Suprapubic skin (tissue), 4 donors: Measurements from ENCODE around the gene MTA1. TPM values are rescaled to one million over a fixed set of nuclear protein-coding genes. Genes with fewer than 3 reads are reported as not detected.

ENCODE experiments used
- DNase-seq, 2 donors: peaks; one replicate each; pipeline ENCODE4 v3.0.0-alpha.2; 2019; ENCODE audit warnings: low spot score in 2 of 2
- H3K27ac ChIP-seq: fragments of 200-600 bp; sonication (generic); one replicate; pipeline ENCODE4 v1.5.1; 2019
- H3K27me3 ChIP-seq: fragments of 200-600 bp; sonication (generic); one replicate; pipeline ENCODE4 v1.5.1; 2019
- H3K36me3 ChIP-seq: fragments of 200-600 bp; sonication (generic); one replicate; pipeline ENCODE4 v1.5.1; 2019
- H3K4me1 ChIP-seq: fragments of 200-600 bp; sonication (generic); one replicate; pipeline ENCODE4 v1.5.1; 2019
- H3K4me3 ChIP-seq: fragments of 200-600 bp; sonication (generic); one replicate; pipeline ENCODE4 v1.5.1; 2019; ENCODE audit warnings: mild to moderate bottlenecking
- H3K9me3 ChIP-seq: fragments of 200-600 bp; sonication (generic); one replicate; pipeline ENCODE4 v1.5.1; 2019
- CTCF ChIP-seq, 2 donors: fragments of 200-600 bp in 1 of 2; fragments of 450-650 bp in 1 of 2; sonication (generic) in 1 of 2; IDR thresholded peaks; one replicate each; pipeline ENCODE4 v1.5.1; 2016 to 2019; ENCODE audit warnings: antibody characterized with exemption in 2 of 2, mild to moderate bottlenecking in 1 of 2, moderate library complexity in 1 of 2
- EP300 ChIP-seq: sonication (generic); formaldehyde crosslinking; IDR thresholded peaks from one replicate; pipeline ENCODE4 v1.6.1; 2017; ENCODE audit warnings: antibody characterized with exemption
- POLR2A ChIP-seq, 2 donors: fragments of 450-650 bp; IDR thresholded peaks; one replicate each; pipeline ENCODE4 v1.6.1; 2017; ENCODE audit warnings: antibody characterized with exemption in 2 of 2, mild to moderate bottlenecking in 2 of 2, moderate library complexity in 2 of 2
- POLR2AphosphoS5 ChIP-seq, 3 donors: sonication (generic); formaldehyde crosslinking; IDR thresholded peaks; one replicate each; pipeline ENCODE4 v1.6.1; 2017; ENCODE audit warnings: antibody characterized with exemption in 3 of 3
- WGBS: methylation state at CpG from one replicate; pipeline ENCODE4 v1.1.5; 2018; 5-methylcytosine and 5-hydroxymethylcytosine counted together
- total RNA-seq, 4 donors: library from RNA; depleted of rRNA; stranded (reverse); fragments of >200 nt; gene quantifications; one replicate each; pipeline ENCODE4 v1.1.0, GENCODE V29; 2016

The MTA1 gene
- total RNA-seq, 4 donors from 2014 or later: 38.1 to 107 (median 59.5) TPM

GRCh38 chr14:105455766-105456660 is 36.4 kb downstream of the MTA1 start:
- Histone ChIP-seq H3K27me3 (no peaks in the 10 kb centered on the region), H3K36me3 (peaks cover 78% of the 10 kb centered on the region), H3K27ac (no peak overlapping the region), H3K4me3 (no peak overlapping the region), H3K9me3 (no peaks in the 10 kb centered on the region), H3K4me1 (no peaks in the 10 kb centered on the region)
- 83% methylated on average over 2 of the region's 22 CpGs for WGBS
- TF ChIP-seq POLR2A (IDR thresholded peaks at IDR 0.05) (no peak), EP300 (no peak), POLR2AphosphoS5 (IDR thresholded peaks at IDR 0.05) (no peak), CTCF (IDR thresholded peaks at IDR 0.05) (no peak)
- DNase-seq: no peak

GRCh38 chr14:105456736-105457617 is 37.4 kb downstream of the MTA1 start:
- no peaks in the 10 kb centered on the region for H3K4me1 ChIP-seq
- no peaks in the 10 kb centered on the region for H3K27me3 ChIP-seq
- H3K27ac ChIP-seq: no peak overlapping the region
- WGBS: 88% methylated on average over 11 of the region's 22 CpGs
- TF ChIP-seq EP300 (no peak), POLR2AphosphoS5 (IDR thresholded peaks at IDR 0.05) (no peak), POLR2A (IDR thresholded peaks at IDR 0.05) (no peak), CTCF (IDR thresholded peaks at IDR 0.05) (no peak)
- DNase-seq: no peak
- H3K36me3 ChIP-seq: peaks cover 81% of the 10 kb centered on the region
- no peak overlapping the region for H3K4me3 ChIP-seq
- H3K9me3 ChIP-seq: no peaks in the 10 kb centered on the region

- no peak for DNase-seq
- TF ChIP-seq POLR2A (IDR thresholded peaks at IDR 0.05): no peak
- no peak for TF ChIP-seq POLR2AphosphoS5 (IDR thresholded peaks at IDR 0.05)
- TF ChIP-seq CTCF (IDR thresholded peaks at IDR 0.05): no peak
- TF ChIP-seq EP300: no peak
- 93% methylated on average over 14 of the region's 18 CpGs for WGBS
These were observed 38.4 kb downstream of the MTA1 start for GRCh38 chr14:105458010-105458409.

GRCh38 chr14:105458571-105458970 is 38.9 kb downstream of the MTA1 start:
- no peak for DNase-seq

More at GRCh38 chr14:105458010-105458409, 38.4 kb downstream of the MTA1 start:
- Histone ChIP-seq H3K4me1 (no peaks in the 10 kb centered on the region), H3K27ac (no peak overlapping the region), H3K9me3 (no peaks in the 10 kb centered on the region), H3K36me3 (peaks cover 81% of the 10 kb centered on the region), H3K4me3 (no peak overlapping the region), H3K27me3 (no peaks in the 10 kb centered on the region)

More at GRCh38 chr14:105458571-105458970, 38.9 kb downstream of the MTA1 start:
- Histone ChIP-seq H3K27me3 (no peaks in the 10 kb centered on the region), H3K9me3 (no peaks in the 10 kb centered on the region), H3K4me1 (no peaks in the 10 kb centered on the region), H3K27ac (no peak overlapping the region), H3K36me3 (peaks cover 81% of the 10 kb centered on the region), H3K4me3 (no peak overlapping the region)
- TF ChIP-seq POLR2A (IDR thresholded peaks at IDR 0.05) (no peak), POLR2AphosphoS5 (IDR thresholded peaks at IDR 0.05) (no peak), CTCF (IDR thresholded peaks at IDR 0.05) (no peak), EP300 (no peak)
- 87% methylated on average over 6 of the region's 14 CpGs for WGBS
